ENCODE results near the gene SDHAF1. TPM values are rescaled to one million over a fixed set of nuclear protein-coding genes. Genes with fewer than 3 reads are reported as not detected.

The SDHAF1 gene
- total and polyA plus RNA-seq, 10 donors: 14.6 to 35.6 (median 24.9) TPM

DNA sequence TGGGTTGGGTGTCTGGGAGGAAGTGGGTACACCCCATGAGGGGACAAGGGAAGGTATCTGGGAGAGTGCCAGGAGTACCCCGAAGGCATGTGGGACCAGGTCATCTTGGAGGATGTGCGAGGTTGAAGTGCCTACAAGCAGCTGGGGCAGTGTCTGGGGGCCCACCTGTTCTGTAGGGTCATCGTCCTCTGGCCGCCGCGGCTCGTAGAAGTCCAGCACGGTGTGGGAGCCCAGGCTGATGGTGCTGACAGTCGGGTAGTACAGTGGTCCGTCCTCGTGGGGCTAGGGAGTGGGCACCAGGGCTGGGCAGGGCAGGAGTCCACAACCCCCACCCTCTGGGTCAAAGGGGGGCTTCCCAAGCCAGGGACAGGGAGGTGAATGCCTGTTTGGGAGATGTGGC lies 15.4 kb downstream of the SDHAF1 start:
- H3K9me3 ChIP-seq: no peaks in the 10 kb centered on the region
- H3K36me3 ChIP-seq: peaks cover 0 to 7% (median 0%) of the 10 kb centered on the region in 6 donors
- WGBS, 5 donors: 94 to 96% (median 95%) methylated on average over 11 of the region's 11 CpGs
- peaks cover 11 to 43% (median 32%) of the 10 kb centered on the region in 6 donors for H3K4me1 ChIP-seq
- intact Hi-C loops (cut with DNase I; ENCODE audit: low total_unique reads): no loop called here
- peaks cover 0 to 17% (median 0%) of the 10 kb centered on the region in 7 donors for H3K27me3 ChIP-seq (replicated peaks in 1 of 7)
- no peak overlapping the region for H3K27ac ChIP-seq
- H3K4me3 ChIP-seq: no peak overlapping the region
- no peak for DNase-seq
- no peak for TF ChIP-seq POLR2AphosphoS5 (IDR thresholded peaks at IDR 0.05)
- no peak for TF ChIP-seq POLR2A (IDR thresholded peaks at IDR 0.05)
- TF ChIP-seq, protein P1, sequence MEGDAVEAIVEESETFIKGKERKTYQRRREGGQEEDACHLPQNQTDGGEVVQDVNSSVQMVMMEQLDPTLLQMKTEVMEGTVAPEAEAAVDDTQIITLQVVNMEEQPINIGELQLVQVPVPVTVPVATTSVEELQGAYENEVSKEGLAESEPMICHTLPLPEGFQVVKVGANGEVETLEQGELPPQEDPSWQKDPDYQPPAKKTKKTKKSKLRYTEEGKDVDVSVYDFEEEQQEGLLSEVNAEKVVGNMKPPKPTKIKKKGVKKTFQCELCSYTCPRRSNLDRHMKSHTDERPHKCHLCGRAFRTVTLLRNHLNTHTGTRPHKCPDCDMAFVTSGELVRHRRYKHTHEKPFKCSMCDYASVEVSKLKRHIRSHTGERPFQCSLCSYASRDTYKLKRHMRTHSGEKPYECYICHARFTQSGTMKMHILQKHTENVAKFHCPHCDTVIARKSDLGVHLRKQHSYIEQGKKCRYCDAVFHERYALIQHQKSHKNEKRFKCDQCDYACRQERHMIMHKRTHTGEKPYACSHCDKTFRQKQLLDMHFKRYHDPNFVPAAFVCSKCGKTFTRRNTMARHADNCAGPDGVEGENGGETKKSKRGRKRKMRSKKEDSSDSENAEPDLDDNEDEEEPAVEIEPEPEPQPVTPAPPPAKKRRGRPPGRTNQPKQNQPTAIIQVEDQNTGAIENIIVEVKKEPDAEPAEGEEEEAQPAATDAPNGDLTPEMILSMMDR (IDR thresholded peaks at IDR 0.05 in 8 of 11, conservative IDR thresholded peaks at IDR 0.05 in 3 of 11): no peak

GRCh38 chr19:36013280-36014011 lies 18.5 kb downstream of the SDHAF1 start:
- TF ChIP-seq POLR2A (IDR thresholded peaks at IDR 0.05): no peak
- TF ChIP-seq, protein P1 (IDR thresholded peaks at IDR 0.05 in 8 of 11, conservative IDR thresholded peaks at IDR 0.05 in 3 of 11): no peak
- TF ChIP-seq POLR2AphosphoS5 (IDR thresholded peaks at IDR 0.05): no peak
- 33 to 37% (median 35%) methylated on average over 15 of the region's 15 CpGs for WGBS, 5 donors
- Histone ChIP-seq H3K4me1 (peaks cover 11 to 43% (median 32%) of the 10 kb centered on the region in 6 donors), H3K9me3 (no peaks in the 10 kb centered on the region), H3K27me3 (replicated peaks in 1 of 7) (peaks cover 0 to 13% (median 0%) of the 10 kb centered on the region in 7 donors), H3K27ac (peak overlapping the region; percentile 74 to 93 (median 86)), H3K36me3 (peaks cover 0 to 25% (median 2%) of the 10 kb centered on the region in 6 donors), H3K4me3 (peak overlapping the region; percentile 51 to 83 (median 58))
- no peak for DNase-seq
- intact Hi-C loops (cut with DNase I; ENCODE audit: low total_unique reads): no loop called here

DNA sequence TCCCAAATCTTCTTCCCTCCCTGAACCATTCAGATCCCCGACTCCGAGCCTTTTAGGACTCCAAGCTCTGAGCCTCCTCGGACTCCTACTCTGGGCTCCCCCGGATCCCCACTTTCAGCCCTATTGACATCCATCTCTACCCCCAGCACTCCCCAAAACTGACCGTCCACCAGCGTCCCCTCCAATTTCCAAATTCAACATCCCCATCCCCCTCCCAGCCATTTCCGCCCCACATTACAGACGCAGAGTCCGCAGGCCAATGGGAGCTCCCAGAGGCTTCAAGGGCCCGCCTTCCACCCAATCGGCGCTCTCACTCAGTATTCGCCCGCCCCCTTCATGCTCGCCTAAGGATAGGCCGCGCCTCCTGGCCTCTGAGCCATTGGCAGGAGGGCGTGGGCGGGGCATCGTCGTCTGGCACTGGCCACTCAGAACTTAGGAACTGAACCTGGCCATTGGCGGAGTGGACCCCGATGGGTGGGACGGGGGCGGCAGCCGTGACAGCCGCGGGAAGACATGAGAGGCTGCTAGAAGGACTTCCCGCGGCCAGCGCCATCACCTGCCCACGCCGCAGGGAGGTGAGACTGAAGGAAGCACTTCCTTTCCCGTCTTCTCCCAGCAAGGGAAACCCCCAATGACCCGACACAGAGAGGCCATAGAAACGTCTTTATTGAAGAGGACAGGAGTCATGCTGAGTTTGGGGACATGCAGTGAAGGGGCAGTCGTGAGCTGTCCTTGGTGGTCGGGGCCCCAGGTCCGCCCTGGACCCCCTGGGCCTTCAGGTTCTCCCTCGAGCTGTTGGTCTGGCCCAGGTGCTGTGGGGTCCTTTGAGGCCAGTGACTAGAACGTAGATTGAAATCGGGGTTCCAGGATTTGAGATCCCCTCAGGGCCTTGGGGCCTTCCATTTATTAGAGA lies 19.3 kb downstream of the SDHAF1 start, which contains the start of gene ALKBH6:
ALKBH6 (minus strand) TSS at position 202 of the 913 bp plus-strand sequence. CDS start 816 bp downstream, outside the sequence.
- no peak for TF ChIP-seq POLR2A (IDR thresholded peaks at IDR 0.05)
- TF ChIP-seq, protein P1 (IDR thresholded peaks at IDR 0.05 in 8 of 11, conservative IDR thresholded peaks at IDR 0.05 in 3 of 11): peak in 3 of 11 experiments; percentile 27 to 33 (median 28)
- TF ChIP-seq POLR2AphosphoS5 (IDR thresholded peaks at IDR 0.05): peak; percentile 73 to 88 (median 85)
- peak within 1 kb of the TSS; percentile 51 to 83 (median 58) for H3K4me3 ChIP-seq
- peaks cover 11 to 34% (median 25%) of the 10 kb centered on the region in 6 donors for H3K4me1 ChIP-seq
- H3K9me3 ChIP-seq: no peaks in the 10 kb centered on the region
- peaks cover 0 to 5% (median 0%) of the 10 kb centered on the region in 7 donors for H3K27me3 ChIP-seq (replicated peaks in 1 of 7)
- intact Hi-C loops (cut with DNase I; ENCODE audit: low total_unique reads): no loop called here
- WGBS, 5 donors: 2 to 3% (median 2%) methylated on average over 31 to 42 of the region's 42 CpGs
- peaks cover 0 to 31% (median 2%) of the 10 kb centered on the region in 6 donors for H3K36me3 ChIP-seq
- H3K27ac ChIP-seq: peak within 1 kb of the TSS; percentile 74 to 93 (median 86)
- peak; percentile 99 for DNase-seq

Measured in spleen (tissue), 11 donors.